GM12801 (cell line): Measurements from ENCODE around the gene RANBP17.

Experiments used
- CTCF ChIP-seq: IDR thresholded peaks from one replicate; pipeline ENCODE4 v1.5.1; 2011; ENCODE audit warnings: control low read depth; ENCODE audit not compliant: insufficient read length; ENCODE audit errors: extremely low read depth

Gene RANBP17

DNA sequence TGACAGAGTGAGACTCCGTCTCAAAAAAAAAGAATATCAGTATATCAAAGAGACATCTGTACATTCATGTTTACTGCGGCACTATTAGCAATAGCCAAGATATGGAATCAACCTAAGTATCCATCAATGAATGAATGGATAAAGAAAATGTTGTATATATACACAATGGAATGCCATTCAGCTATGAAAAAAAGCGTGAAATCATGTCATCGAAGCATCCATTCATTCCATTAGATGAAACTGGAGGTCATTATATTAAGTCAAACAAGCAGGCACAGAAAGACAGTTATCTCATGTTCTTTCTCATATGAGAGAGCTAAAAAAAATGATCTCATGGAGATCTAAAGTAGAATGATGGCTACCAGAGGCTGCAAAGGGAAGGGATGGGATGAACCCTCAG lies 266.3 kb downstream of the RANBP17 start:
- no peak for TF ChIP-seq CTCF

DNA sequence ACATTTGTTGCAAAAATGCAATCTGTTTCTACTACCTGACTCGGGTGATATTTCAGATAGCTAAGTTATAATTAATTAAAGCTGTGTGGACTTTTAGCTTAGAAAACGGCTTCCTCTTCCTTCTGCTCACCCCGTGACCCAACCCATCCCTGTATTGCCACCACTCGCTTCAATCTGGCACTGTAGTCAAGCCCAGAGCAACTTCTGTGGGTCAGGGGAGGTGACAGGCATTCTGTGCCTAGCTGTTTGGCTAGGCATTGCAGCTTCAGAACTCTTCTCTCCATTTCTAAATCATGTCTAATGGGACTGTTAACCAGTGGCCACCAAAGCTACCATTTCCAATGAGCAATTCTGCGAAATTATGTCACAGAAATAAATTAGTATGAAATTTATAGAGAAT lies 267.5 kb downstream of the RANBP17 start:
- TF ChIP-seq CTCF, result no peak

DNA sequence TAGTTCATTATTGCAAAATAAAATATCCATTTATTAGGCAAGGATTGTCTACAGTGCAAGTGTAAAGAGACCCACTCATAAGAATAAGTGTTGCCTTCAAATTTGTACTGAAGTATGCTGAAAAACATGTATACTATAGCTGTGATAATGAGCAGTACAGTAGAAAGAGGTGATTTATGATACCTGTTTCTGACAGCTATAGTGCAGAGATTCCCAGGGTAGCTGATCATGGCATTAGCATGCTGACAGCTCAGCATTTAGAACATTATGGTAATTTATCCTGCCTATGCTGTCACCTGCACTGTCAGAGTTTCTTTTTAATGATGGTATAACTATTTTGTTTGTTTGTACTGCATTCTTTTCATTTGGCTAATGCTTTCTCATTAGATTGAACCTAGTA lies 269.7 kb downstream of the RANBP17 start:
- no peak for TF ChIP-seq CTCF

DNA sequence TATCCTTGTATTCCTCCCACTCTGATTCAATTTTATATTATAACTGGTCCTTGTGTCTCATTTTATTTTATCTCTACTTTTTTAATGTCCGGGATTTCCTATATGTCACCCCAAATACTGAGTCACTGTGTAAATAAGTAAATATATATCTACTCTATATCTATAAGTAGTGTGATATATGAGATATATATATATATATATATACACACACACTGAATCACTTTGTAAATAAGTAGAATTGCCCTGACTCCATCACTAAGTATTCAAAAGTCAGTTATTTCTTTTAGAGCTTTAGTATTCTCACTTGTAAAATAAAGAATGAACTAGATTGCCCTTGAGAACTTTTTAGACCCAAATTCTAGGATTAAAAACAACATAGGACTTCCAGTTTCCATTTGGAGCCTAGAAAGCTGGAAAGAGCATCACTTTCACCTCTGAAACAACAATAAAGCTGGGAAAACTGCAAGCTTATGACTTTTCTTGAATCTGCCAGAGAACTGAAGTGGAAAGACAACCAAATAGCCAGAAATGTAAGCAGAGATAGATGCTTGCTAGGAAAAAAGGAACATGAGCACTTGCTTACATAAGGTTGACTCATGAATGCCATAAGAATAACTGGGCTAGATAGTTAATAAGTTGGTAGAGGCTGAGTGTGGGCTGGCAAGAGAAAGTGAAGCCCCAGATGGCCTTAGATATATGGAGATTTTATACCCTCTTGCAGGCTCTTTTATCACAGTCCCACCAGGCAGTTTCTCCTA lies 276.1 kb downstream of the RANBP17 start:
- no peak for TF ChIP-seq CTCF

GRCh38 chr5:171139227-171139626 lies 277.4 kb downstream of the RANBP17 start:
- no peak for TF ChIP-seq CTCF

DNA sequence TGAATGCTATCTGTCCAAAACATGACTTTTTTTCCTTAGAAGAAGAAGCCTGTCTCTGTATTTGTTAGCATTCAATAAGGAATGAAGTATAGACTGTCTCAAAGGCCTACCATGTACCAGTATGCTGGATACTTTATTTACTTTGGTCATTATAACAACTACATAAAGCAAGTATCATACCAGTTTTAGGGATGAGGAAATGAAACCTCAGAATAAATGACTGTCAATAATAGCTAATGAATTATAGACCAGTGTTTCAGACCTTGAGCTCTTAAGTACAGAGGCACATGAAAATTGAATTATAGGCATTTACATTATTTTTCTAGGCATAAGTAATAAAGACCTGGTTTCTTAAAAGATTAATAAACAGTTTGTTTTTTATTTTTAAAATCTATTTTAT lies 280.8 kb downstream of the RANBP17 start:
- no peak for TF ChIP-seq CTCF

- no peak for TF ChIP-seq CTCF
These were observed 281.4 kb downstream of the RANBP17 start for GRCh38 chr5:171143171-171143570.
